HUES64 (cell line): ENCODE measurements around the gene VPS9D1.
A peak's percentile ranks its signal among the peaks of the same experiment; 100 is the strongest.

Experiments
- H3K27ac ChIP-seq: 2 replicates; pipeline ENCODE4 v1.7.0; 2013; ENCODE audit warnings: low read depth, low read length, inconsistent platforms
- H3K27me3 ChIP-seq: 2 replicates; pipeline ENCODE4 v1.6.1; 2013; ENCODE audit warnings: mild to moderate bottlenecking, low read length; ENCODE audit not compliant: insufficient read depth
- H3K36me3 ChIP-seq: 2 replicates; pipeline ENCODE4 v1.6.1; 2013; ENCODE audit warnings: mild to moderate bottlenecking, low read length; ENCODE audit not compliant: insufficient read depth
- H3K4me1 ChIP-seq: 2 replicates; pipeline ENCODE4 v1.6.1; 2013; ENCODE audit warnings: mild to moderate bottlenecking, low read length, moderate library complexity; ENCODE audit not compliant: insufficient read depth
- H3K4me3 ChIP-seq: 2 replicates; pipeline ENCODE4 v1.5.1; 2013; ENCODE audit warnings: mild to moderate bottlenecking, low read length, moderate library complexity
- H3K9ac ChIP-seq: 2 replicates; pipeline ENCODE4 v1.6.1; 2013; ENCODE audit warnings: mild to moderate bottlenecking, low read depth, low read length
- H3K9me3 ChIP-seq: 2 replicates; pipeline ENCODE4 v1.6.1; 2013; ENCODE audit warnings: low read depth, low read length; ENCODE audit not compliant: insufficient read depth
- WGBS: fragments of 150-250, 120-280 bp; methylation state at CpG from one replicate; pipeline ENCODE4 v1.1.7; 2013; ENCODE audit warnings: missing lambda C conversion rate; 5-methylcytosine and 5-hydroxymethylcytosine counted together

The VPS9D1 gene

DNA sequence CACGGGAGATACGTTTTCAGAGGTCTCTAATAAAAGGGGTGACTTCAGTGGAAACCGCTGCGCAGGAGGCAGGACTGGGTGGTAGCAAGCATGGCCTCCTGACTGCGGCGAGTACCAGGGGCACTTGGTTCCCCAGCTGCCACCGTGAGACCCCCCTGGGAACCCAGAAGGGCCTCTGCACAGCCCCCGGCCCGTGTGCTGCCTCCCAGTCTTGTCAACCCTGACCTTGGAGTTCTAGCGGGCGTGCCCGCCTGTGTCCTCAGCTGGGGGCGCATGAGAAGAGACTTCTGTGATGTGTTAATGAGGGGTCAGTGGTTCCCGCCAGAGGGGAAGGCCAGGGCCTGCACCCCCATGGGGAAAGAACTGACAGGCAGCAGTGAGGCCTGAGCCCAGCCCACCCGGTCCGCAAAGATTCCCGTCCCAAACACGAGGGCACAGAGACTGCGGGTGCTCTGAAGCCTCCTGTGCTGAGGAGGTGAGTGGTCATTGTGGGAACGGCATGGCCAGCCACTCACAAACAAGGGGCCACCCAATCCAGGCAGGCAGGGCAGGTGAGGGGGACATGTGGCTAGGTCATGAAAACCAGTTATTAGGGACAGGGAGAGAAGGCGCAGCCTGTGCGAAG, 10.0 kb upstream of the VPS9D1 start:
- Histone ChIP-seq H3K36me3 (peaks cover 51% of the 10 kb centered on the region), H3K4me3 (no peak overlapping the region), H3K4me1 (no peaks in the 10 kb centered on the region), H3K9ac (no peak overlapping the region), H3K9me3 (no peaks in the 10 kb centered on the region), H3K27ac (peak overlapping the region; percentile 57; the same call in 1 of the 2 replicates), H3K27me3 (no peaks in the 10 kb centered on the region)
- WGBS: 76% methylated on average over 21 of the region's 22 CpGs

DNA sequence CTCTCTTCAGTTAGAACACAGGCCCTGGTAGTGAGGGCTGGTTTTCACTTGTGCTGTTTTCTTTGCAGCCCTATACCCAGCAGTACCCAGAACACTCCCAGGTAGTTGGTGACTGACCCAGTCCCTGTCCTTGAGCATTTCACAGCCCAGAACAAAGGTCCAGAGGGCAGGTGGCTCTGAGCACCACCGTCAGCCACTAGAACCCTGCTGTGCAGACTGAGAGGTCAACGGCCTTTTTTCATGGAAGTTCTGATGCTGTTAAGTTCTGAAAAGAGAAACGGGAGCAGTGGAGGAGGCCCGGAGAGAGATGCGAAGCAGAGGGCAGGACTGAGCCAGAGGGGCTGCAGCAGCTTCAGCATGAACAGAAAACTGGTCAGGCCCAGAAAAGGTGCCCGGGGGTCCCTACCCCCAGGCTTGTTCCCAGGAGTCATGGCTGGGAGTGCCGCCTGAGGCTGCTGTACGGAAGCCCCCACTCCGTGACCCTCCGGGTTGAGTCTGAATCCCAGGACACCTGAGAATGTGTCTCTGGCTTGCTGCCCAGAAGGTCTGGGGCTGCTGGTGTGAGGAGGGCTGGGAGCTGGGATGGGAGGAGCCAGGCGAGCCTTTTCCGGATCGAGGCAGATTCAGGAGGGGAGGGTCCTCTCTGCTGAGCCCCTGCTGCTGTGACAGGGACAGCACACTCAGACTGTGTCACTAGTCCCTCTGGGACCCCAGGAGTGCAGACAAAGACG, 9.3 kb upstream of the VPS9D1 start:
- H3K9ac ChIP-seq: no peak overlapping the region
- H3K27me3 ChIP-seq: no peaks in the 10 kb centered on the region
- H3K27ac ChIP-seq: peak overlapping the region; percentile 57; the same call in 1 of the 2 replicates
- 47% methylated on average over 14 of the region's 14 CpGs for WGBS
- H3K4me1 ChIP-seq: no peaks in the 10 kb centered on the region
- H3K9me3 ChIP-seq: no peaks in the 10 kb centered on the region
- no peak overlapping the region for H3K4me3 ChIP-seq
- peaks cover 44% of the 10 kb centered on the region for H3K36me3 ChIP-seq

- Histone ChIP-seq H3K27me3 (no peaks in the 10 kb centered on the region), H3K4me3 (no peak overlapping the region), H3K4me1 (no peaks in the 10 kb centered on the region), H3K9ac (no peak overlapping the region; the same call in 1 of the 2 replicates), H3K36me3 (peaks cover 40% of the 10 kb centered on the region), H3K27ac (no peak overlapping the region), H3K9me3 (no peaks in the 10 kb centered on the region)
- 91% methylated on average over 18 of the region's 18 CpGs for WGBS
These were observed 8.6 kb upstream of the VPS9D1 start for GRCh38 chr16:89729293-89729692.

DNA sequence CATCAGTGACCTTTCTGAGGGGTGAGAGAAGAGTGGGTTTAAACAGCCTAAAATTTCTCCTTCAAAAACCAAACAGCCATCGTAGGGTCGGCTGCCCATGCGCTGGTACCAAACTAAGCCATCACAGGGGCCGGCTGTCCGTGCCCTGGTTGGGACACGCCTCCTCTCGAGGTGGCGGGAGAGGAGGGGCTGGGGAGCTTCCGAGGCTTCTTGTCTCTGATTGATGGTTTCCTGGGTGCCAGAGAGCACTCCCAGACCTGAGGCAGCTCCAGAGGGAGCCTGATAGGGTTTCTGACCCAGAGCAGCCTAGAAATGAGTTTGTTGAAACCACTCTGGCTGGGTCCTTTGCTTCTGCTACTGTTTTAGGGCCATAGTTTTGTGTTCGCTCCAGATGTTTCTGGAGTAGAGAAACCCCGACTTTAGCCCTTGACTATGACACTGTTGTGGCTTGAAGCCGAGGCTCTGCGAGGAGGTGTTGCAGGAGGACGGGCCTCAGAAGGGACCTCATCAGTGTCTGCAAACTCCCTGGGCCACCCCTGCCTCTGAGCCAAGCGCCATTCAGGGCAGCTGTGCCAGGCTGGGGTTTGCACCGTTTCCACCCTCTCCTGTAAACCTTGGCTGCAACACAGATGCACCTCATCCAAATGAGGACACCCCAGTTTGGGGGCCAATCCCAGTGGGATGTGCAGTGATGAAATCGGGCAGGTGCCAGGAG, 6.9 kb upstream of the VPS9D1 start:
- Histone ChIP-seq H3K9ac (no peak overlapping the region), H3K27me3 (peaks cover 11% of the 10 kb centered on the region), H3K36me3 (peaks cover 42% of the 10 kb centered on the region), H3K9me3 (no peaks in the 10 kb centered on the region), H3K4me3 (no peak overlapping the region), H3K27ac (no peak overlapping the region), H3K4me1 (peaks cover 2% of the 10 kb centered on the region; the same call in 1 of the 2 replicates)
- 91% methylated on average over 17 of the region's 17 CpGs for WGBS

DNA sequence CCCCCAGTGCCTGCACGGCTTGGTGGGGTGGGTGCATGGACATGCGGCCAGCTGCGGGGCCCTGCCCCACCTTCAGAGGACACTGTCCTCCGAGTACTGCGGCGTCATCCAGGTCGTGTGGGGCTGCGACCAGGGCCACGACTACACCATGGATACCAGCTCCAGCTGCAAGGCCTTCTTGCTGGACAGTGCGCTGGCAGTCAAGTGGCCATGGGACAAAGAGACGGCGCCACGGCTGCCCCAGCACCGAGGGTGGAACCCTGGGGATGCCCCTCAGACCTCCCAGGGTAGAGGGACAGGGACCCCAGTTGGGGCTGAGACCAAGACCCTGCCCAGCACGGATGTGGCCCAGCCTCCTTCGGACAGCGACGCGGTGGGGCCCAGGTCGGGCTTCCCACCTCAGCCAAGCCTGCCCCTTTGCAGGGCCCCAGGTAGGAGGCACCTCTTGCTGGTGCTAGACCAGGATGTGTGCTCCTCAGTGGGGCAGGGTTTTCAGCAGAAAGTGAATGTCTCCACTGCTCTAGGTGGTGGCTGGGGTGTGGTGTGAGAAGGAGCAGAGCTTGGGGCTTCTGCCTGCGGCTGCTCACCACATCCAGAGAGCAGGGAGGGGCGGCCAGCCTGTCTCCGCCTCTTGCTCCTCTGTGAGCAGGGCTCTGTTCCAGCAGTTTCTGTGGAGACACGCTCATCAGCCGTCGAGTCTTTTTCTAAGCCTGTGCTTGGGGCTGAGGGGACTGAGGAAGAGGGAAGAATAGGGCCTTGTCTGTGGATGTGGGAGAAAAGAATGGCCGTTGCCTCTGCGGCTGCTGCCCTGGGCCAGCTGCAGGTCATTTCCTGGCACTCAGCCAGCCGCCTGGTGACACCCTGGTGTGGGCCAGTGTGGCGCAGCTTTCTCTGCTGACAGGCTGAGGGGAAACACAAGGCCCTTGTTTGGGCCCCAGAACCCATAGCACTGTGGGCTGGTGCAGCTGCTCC, 2.9 kb upstream of the VPS9D1 start:
- H3K9ac ChIP-seq: no peak overlapping the region; the same call in 1 of the 2 replicates
- H3K27me3 ChIP-seq: peaks cover 32% of the 10 kb centered on the region
- H3K9me3 ChIP-seq: no peaks in the 10 kb centered on the region
- H3K4me1 ChIP-seq: peaks cover 5% of the 10 kb centered on the region; the same call in 1 of the 2 replicates
- no peak overlapping the region for H3K27ac ChIP-seq
- H3K4me3 ChIP-seq: no peak overlapping the region
- WGBS: 95% methylated on average over 30 of the region's 30 CpGs
- peaks cover 27% of the 10 kb centered on the region for H3K36me3 ChIP-seq

DNA sequence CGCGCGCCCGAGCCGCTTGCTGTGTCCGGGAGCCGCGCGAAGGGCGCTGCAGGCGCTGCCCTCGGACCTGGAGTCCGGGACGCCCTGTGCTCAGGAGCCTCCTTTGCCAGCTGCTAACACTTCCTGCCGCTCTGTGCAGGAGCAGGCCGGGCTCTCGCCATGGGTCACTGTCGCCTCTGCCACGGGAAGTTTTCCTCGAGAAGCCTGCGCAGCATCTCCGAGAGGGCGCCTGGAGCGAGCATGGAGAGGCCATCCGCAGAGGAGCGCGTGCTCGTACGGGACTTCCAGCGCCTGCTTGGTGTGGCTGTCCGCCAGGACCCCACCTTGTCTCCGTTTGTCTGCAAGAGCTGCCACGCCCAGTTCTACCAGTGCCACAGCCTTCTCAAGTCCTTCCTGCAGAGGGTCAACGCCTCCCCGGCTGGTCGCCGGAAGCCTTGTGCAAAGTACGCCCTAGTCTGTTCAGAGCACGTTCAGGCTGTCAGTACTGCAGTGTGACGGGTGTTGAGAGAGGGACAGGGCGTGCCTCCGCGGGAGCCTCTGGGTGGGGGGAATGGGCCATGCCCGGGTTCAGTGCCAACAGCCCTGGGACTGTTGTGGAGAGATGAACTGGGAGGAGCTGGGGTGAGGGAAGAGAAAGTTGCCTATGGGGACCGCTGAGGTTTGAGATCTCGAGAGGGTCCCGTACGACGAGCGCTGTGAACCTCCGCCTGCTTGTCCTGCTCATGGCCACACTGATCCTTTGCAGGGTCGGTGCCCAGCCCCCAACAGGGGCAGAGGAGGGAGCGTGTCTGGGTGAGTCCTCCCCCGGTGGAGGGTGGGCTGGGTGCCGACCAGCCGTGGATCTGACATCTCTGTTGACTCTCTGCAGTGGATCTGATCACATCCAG, 1.9 kb upstream of the VPS9D1 start:
- 50% methylated on average over 56 of the region's 56 CpGs for WGBS
- Histone ChIP-seq H3K9ac (peak overlapping the region; percentile 70), H3K4me3 (peak overlapping the region; percentile 67), H3K9me3 (no peaks in the 10 kb centered on the region), H3K4me1 (peaks cover 5% of the 10 kb centered on the region; the same call in 1 of the 2 replicates), H3K27ac (no peak overlapping the region), H3K36me3 (peaks cover 24% of the 10 kb centered on the region), H3K27me3 (peaks cover 38% of the 10 kb centered on the region)

- WGBS: under 1% methylated on average over 112 of the region's 112 CpGs
- peak overlapping the region; percentile 70 for H3K9ac ChIP-seq
- peaks cover 19% of the 10 kb centered on the region for H3K36me3 ChIP-seq
- H3K27ac ChIP-seq: peak overlapping the region; percentile 52; the same call in 1 of the 2 replicates
- H3K4me1 ChIP-seq: peaks cover 5% of the 10 kb centered on the region; the same call in 1 of the 2 replicates
- peaks cover 38% of the 10 kb centered on the region for H3K27me3 ChIP-seq
- H3K9me3 ChIP-seq: no peaks in the 10 kb centered on the region
- H3K4me3 ChIP-seq: peak overlapping the region; percentile 67
These were observed 1.1 kb upstream of the VPS9D1 start for GRCh38 chr16:89721546-89722391.

DNA sequence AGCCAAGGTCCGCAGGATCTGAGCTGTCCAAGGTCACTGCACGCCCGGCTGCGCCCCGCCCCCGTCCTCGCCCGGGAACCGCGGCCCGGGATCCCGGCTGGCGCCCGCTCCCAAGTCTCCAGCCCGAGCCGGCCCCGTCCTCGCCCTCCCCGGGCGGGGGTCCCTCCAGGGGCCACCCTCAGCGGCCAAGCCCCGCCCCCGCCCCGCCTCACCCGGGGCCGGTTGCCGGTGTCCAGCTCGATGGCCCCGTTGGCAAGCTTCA, 216 bp downstream of the VPS9D1 start:
- Histone ChIP-seq H3K36me3 (peaks cover 18% of the 10 kb centered on the region), H3K9me3 (no peaks in the 10 kb centered on the region), H3K27ac (peak overlapping the region; percentile 85; the same call in 1 of the 2 replicates), H3K4me3 (peak overlapping the region; percentile 67), H3K4me1 (peaks cover 5% of the 10 kb centered on the region; the same call in 1 of the 2 replicates), H3K27me3 (peaks cover 38% of the 10 kb centered on the region), H3K9ac (peak overlapping the region; percentile 85)
- WGBS: under 1% methylated on average over 29 of the region's 29 CpGs

GRCh38 chr16:89717688-89718505, 2.8 kb downstream of the VPS9D1 start:
- peaks cover 6% of the 10 kb centered on the region for H3K36me3 ChIP-seq
- no peak overlapping the region for H3K9ac ChIP-seq
- peaks cover 30% of the 10 kb centered on the region for H3K27me3 ChIP-seq
- no peaks in the 10 kb centered on the region for H3K9me3 ChIP-seq
- no peak overlapping the region for H3K4me3 ChIP-seq
- WGBS: 92% methylated on average over 24 of the region's 24 CpGs
- peaks cover 5% of the 10 kb centered on the region; the same call in 1 of the 2 replicates for H3K4me1 ChIP-seq
- no peak overlapping the region for H3K27ac ChIP-seq
